CD4-positive, alpha-beta T cell treated with Interleukin-12 subunit alpha and Interleukin-12 subunit beta, for 1 hour (primary cell): ENCODE measurements around the gene RBM23.
"Not testable (repeated sequence)": the region's sequence is repeated elsewhere in the genome, so short reads cannot be mapped to it uniquely, and the experiment has no call there.

Experiments
- DNase-seq: peaks from one replicate; pipeline ENCODE4 v3.0.0-alpha.2; 2020

RBM23 gene

GRCh38 chr14:22915886-22916521, 2.9 kb downstream of the RBM23 start:
- DNase-seq = no peak

DNA sequence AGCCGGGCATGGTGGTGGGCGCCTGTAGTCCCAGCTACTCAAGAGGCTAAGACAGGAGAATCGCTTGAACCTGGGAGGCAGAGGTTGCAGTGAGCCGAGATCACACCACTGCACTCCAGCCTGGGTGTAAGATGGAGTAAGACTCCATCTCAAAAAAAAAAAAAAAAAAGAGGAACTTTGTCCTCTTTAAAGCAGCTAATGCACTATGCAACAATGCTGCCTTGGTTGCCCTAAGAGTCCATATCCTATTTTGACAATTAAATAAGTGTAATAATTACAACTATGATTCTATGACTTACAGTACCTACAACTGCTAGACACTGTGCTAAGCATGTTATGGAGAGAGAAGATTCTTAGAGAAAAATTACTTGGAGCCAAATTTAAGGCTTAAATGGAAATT, 4.1 kb downstream of the RBM23 start:
- DNase-seq = not testable (repeated sequence)

GRCh38 chr14:22910916-22911315, 8.0 kb downstream of the RBM23 start:
- no peak for DNase-seq

GRCh38 chr14:22908601-22909000, 10.3 kb downstream of the RBM23 start:
- DNase-seq = no peak

DNA sequence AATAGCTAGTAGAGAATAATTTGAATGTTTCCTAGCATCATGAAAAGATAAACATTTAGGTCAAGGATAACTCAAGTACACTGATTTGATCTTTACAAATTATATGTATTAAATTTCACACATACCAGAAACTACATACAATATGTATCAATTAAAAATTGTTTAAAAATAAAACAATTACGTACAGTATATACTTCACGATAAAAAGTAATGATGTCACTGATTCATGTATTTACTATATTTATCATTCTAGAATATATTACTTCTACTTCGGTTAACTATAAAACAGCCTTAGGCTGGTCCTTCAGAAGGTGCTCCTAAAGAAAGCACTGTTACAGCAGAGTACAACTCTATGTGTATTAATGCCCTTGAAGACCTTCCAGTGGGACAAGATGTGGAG, 11.5 kb downstream of the RBM23 start:
- no peak for DNase-seq

DNA sequence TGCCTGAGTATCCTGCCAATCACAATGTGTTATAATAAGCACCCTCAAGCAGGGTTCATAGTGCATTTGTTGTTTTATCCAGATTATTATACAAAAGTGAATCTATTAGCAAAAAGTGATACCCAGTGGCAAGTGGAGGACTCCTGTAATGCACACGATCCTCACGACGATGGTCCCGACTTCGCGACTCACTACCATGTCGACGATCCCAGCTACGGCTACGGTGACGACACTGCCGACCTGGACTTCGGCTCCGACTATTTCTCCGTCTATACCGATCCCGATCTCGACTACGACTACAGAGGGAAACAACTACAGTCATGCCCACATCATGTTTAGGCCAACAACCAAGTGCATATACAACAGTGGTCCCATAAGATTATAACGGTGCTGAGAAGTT, 12.9 kb downstream of the RBM23 start:
- no peak for DNase-seq

GRCh38 chr14:22905627-22906026, 13.3 kb downstream of the RBM23 start:
- DNase-seq = no peak

GRCh38 chr14:22903742-22904087, 15.2 kb downstream of the RBM23 start:
- DNase-seq = no peak

DNA sequence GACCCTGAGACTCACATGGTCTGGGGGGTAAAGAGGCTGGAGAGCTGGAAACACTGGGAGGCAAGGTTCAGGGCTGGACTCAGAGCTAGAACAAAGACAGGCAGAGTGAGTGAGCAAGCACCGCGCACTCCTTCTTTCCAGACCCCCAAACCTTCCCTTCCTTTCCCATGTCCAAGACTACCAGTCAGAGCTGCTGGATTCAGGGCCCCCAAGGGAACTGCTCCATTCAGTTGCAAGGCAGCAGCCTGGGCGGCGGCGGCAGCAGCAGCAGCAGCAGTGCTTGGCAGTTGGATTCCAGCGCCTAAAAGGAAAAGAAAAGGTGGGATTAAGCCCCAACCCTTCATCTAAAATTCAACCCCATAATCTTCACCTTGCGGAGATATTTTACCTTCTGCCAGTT, 17.1 kb downstream of the RBM23 start:
- DNase-seq = no peak

- peak; percentile 78 for DNase-seq
Measured at GRCh38 chr14:22900081-22900799, 18.7 kb downstream of the RBM23 start.

- no peak for DNase-seq
Measured at GRCh38 chr14:22898302-22899090, 20.5 kb downstream of the RBM23 start.

DNA sequence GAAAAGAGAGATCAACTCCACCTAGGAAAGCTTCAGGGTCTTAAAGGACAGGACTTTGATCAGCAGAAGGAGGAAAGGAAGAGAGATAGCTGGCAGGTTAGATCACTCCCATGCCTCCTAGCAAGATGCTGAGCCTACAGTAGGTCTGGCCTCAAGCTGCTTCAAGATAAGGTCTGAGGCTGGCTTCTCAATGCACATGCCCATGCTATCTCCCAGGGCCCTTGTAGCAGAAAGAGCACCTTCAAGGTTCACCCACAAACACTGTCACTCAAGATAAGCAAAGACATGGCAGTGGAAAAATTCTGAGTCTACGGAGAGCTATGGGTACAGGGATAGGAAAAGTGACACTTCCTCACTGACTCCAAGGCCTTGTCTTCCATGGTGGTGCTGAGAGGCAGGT, 21.6 kb downstream of the RBM23 start:
- DNase-seq = no peak

DNA sequence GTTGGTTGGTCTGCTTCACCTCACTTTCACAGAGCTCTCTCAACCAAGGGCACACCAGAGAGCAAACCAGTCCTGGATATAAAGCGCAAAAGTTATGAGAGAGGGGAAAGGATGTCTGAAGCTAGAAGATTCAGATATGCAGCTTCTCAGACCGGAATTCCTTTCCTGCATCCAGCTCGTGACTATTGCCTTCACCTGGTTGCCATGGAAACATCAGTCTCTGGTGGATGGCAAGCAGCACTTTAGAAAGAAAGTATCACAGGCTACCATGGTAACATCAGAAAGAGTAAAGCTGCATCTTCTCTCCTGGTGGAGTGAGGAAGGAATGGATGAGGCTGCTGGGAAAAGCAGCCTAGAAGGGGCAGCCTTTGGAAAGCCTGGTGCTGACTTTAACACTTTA, 22.2 kb downstream of the RBM23 start:
- DNase-seq = no peak

GRCh38 chr14:22896356-22896755, 22.6 kb downstream of the RBM23 start:
- no peak for DNase-seq

DNA sequence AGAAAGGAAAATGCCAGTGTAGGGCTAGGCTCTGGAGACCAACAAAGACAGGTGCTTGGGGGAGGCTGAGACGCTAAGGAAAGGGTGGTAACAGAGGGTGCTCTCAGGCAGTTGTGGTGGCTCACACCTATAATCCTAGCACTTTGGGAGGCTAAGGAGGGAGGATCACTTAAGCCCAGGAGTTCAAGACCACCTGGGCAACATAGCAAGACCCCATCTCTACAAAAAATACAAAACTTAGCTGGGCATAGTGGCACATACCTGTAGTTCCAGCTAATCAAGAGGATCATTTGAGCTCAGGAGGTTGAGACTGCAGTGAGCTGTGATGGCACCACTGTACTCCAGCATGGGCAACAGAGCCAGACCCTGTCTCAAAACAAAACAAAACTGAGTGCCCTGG, 23.5 kb downstream of the RBM23 start:
- no peak for DNase-seq

DNA sequence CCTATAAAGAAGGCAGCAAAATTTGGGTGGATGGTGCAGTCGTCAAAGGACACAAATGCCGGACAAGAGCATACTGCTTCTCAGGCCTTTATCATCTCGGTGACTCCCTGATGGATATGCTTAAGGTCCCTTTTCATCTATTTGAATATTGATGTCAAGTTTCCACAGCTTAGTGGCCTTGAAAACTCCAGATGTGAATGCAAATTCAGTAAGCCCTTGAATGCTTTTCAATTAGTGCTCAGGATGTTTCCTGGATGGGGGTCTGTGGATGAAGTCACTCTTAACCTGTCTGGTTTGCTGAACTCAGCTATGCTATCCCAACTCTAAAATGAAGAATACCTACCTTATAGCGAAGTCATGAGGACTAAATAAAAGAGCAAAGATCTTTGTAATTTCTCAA, 25.2 kb downstream of the RBM23 start:
- DNase-seq = no peak

GRCh38 chr14:22892488-22892887, 26.5 kb downstream of the RBM23 start:
- DNase-seq = no peak

- DNase-seq = no peak
Measured at GRCh38 chr14:22890416-22890815, 28.5 kb downstream of the RBM23 start.

- DNase-seq = peak; percentile 34
Measured at GRCh38 chr14:22888662-22889061, 30.3 kb downstream of the RBM23 start.

DNA sequence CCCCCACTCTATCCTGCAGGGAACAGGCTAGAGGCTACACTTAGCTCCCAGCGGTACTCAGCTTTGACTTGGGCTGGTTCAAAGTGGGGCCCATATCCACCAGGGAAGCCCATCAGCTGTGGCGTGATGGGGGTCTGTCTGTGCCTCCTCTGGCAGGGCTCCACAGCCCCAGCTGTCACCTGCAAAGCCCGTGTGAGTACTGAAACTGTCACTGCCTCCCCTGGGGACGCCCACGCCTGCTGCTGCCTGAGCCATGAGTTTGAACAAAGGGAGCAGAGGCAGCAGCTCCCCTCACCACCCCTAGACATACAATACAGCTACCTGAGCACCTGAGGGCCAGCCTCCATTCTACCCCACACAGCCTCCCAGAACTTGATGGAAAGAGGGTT, 31.0 kb downstream of the RBM23 start:
- peak; percentile 29 for DNase-seq

DNA sequence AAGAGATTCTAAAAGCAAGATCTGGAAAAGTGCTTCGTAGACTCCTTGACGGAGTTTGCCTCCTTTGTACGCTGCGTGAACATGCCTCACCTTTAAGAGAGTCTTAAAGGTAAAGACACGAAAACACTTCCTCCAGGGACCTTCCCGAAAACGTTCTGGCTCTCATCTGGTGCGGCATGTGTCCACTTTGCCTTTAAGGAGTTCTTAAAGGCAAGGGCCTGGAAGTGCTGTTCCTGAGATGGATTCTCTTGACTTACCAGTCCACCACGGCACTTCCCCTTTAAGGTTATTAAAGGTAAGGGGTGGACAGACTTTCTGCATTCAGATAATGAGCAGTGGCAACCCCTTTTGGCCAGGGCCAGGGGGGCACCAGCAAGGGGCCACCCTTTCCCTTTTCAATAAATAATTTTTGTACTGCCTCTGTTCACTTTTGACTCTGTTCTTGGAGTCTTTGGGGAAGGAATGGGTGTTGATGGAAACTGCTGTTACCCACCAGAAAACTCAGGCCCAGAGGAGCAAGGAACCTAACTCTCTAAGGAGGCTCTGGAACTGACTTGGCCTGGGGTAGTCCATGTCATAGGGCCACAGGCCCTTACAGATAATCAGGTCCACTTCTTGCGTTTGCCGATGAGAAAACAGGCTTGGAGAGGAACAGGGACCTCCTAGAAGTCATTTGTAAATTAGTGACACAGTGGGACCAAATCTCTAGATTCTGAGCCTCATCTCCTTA, 31.5 kb downstream of the RBM23 start:
- peak; percentile 71 for DNase-seq

DNA sequence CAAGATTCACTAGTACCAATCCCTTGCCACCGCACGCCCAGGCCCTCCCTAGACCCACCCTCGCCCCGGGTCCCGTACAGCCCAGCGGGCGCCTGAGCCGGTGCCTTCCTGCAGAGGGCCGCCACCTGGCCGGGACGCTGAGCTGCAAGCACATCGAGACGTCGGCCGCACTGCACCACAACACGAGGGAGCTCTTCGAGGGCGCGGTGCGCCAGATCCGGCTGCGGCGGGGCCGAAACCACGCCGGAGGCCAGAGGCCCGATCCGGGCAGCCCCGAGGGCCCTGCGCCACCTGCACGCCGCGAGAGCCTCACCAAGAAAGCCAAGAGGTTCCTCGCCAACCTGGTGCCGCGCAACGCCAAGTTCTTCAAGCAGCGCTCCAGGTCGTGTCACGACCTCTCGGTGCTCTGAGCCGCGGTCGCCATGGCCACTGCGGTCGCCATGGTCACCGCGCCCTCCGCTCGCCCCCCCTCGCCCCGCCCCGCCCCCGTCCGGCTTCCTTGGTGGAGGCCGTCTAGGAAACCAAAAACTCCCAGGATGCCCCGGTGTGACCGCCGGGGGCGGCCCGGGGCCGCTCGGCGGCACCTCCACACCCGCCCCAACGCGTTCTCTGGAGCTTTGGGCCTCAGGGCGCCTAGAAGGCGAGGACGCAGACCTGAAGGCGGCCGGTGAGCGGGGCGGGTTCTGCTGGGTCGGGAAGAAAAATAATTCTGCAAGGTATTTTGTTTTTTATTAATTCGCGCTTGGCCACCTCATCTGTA, 32.3 kb downstream of the RBM23 start:
- DNase-seq = peak; percentile 86

DNA sequence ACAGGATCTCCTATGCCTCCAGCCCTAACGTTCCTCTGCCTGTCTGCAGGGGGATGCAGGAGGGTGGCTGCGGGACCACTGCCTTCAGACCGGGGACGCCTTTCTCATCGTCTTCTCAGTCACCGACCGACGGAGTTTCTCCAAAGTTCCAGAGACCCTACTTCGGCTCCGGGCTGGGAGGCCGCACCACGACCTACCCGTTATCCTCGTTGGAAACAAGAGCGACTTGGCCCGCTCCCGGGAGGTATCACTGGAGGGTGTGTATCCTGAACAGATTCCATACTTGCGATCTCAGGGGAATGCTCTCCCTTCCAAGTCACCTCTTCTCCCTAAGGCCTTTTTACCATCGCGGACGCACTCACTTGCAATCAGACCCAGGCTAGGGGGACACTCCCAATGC, 33.0 kb downstream of the RBM23 start:
- DNase-seq = no peak
